Psoas muscle (tissue), 8 donors: ENCODE data around the gene MAPKAP1. TPM values are rescaled to one million over a fixed set of nuclear protein-coding genes. Genes with fewer than 3 reads are reported as not detected.

ENCODE experiments used
- ATAC-seq, 4 donors: fragments of 200-7000 bp; cut with Tn5 transposase; one replicate each; pipeline ENCODE4 v1.9.1; 2020; ENCODE audit warnings: moderate library complexity in 3 of 4, mild to moderate bottlenecking in 2 of 4
- DNase-seq, 2 donors: peaks; one replicate each; pipeline ENCODE4 v3.0.0-alpha.2; 2020
- H3K27ac ChIP-seq: fragments of 200-600 bp; one replicate; pipeline ENCODE4 v1.8.0; 2022
- H3K27me3 ChIP-seq, 3 donors: fragments of 200-600 bp in 1 of 3; one replicate each; pipeline versions ENCODE4 v1.6.1 to v1.8.0; 2013 to 2022; ENCODE audit warnings: low read length in 2 of 3, mild to moderate bottlenecking in 2 of 3, moderate library complexity in 1 of 3; ENCODE audit not compliant: insufficient read depth in 3 of 3
- H3K36me3 ChIP-seq, 2 donors: fragments of 200-600 bp in 1 of 2; one replicate each; pipeline versions ENCODE4 v1.6.1 to v1.8.0; 2013 to 2022; ENCODE audit warnings: low read depth in 1 of 2, mild to moderate bottlenecking in 1 of 2, moderate library complexity in 1 of 2; ENCODE audit not compliant: insufficient read depth in 1 of 2
- H3K4me1 ChIP-seq: fragments of 200-600 bp; one replicate; pipeline ENCODE4 v1.8.0; 2022
- H3K4me3 ChIP-seq: fragments of 200-600 bp; one replicate; pipeline ENCODE4 v1.8.0; 2022; ENCODE audit warnings: mild to moderate bottlenecking
- H3K9me3 ChIP-seq: fragments of 200-600 bp; one replicate; pipeline ENCODE4 v1.8.0; 2022
- CTCF ChIP-seq: fragments of 200-600 bp; IDR thresholded peaks from one replicate; pipeline ENCODE4 v1.8.0; 2022; ENCODE audit warnings: antibody characterized with exemption
- WGBS, 3 donors: extraction: QIAGEN DNeasy Blood & Tissue Kit; methylation state at CpG; one replicate each; pipeline versions ENCODE4 v1.1.6 to v1.1.7; 2013; 5-methylcytosine and 5-hydroxymethylcytosine counted together
- intact Hi-C, 2 donors: fragments of 100-400 bp; cut with DNase I; formaldehyde crosslinking; loops; one replicate each; pipeline versions ENCODE4 v1.11.0 to v1.14.2; 2022
- polyA plus RNA-seq, 3 donors: library from polyadenylated mRNA; stranded (reverse); fragments of 200-250 nt; gene quantifications; one replicate each; pipeline ENCODE4 v1.2.3, GENCODE V29; 2013
- total RNA-seq, 4 donors: library from RNA; stranded (reverse); fragmentation: NEBNext Ultra II Directional in 2 of 4; extraction: Animal tissue kit (Norgen Biotek cat#: 25700) in 2 of 4; gene quantifications; one replicate each; pipeline versions ENCODE4 v1.2.1 to v1.2.4, GENCODE V29; 2021 to 2023
- donor health status: healthy with polysubstance abuse.
- donor health status: DM: no; HTN: no; CAD: no; lungs with moderate emphysema.
- donor health status: Bipolar disorder and iron deficiency.
- donor health status: healthy.
- donor health status: DM: yes; HTN: yes; CAD: no.
- donor health status: DM: no; HTN: no; CAD: no.
- donor health status: DM: no; HTN: no; CAD: no.
- donor health status: DM: yes; HTN: yes; CAD: no.

Gene MAPKAP1
- total and polyA plus RNA-seq, 7 donors: 64.2 to 124 (median 90.4) TPM

- ATAC-seq: no peak
- no peak overlapping the region for H3K27ac ChIP-seq
- H3K9me3 ChIP-seq: no peaks in the 10 kb centered on the region
- H3K4me1 ChIP-seq: no peaks in the 10 kb centered on the region
- TF ChIP-seq CTCF: no peak
- DNase-seq: no peak
- no peaks in the 10 kb centered on the region for H3K27me3 ChIP-seq
- no peaks in the 10 kb centered on the region for H3K36me3 ChIP-seq
- H3K4me3 ChIP-seq: no peak overlapping the region
- 82 to 91% (median 85%) methylated on average over 2 of the region's 2 CpGs for WGBS, 3 donors
- intact Hi-C loops: no loop called here
Observed at GRCh38 chr9:125730168-125730567, 23.2 kb upstream of the MAPKAP1 start.

- H3K27ac ChIP-seq: no peak overlapping the region
Observed at GRCh38 chr9:125726456-125727132, 19.6 kb upstream of the MAPKAP1 start.

GRCh38 chr9:125707472-125707804 is 430 bp upstream of the MAPKAP1 start:
- Histone ChIP-seq H3K4me1 (peaks cover 21% of the 10 kb centered on the region), H3K4me3 (peak overlapping the region; percentile 93), H3K36me3 (no peaks in the 10 kb centered on the region), H3K27me3 (no peaks in the 10 kb centered on the region), H3K27ac (peak overlapping the region; percentile 84), H3K9me3 (no peaks in the 10 kb centered on the region)
- intact Hi-C loops: loop anchor here (2.0 to 5.0 kb wide), 2 partner anchors 35 to 39 kb away; partner anchors contain the start of gene PBX3 (in 1 of the 2)
- 26 to 31% (median 30%) methylated on average over 4 of the region's 4 CpGs for WGBS, 3 donors
- ATAC-seq: no peak
- no peak for TF ChIP-seq CTCF
- DNase-seq: no peak

More at GRCh38 chr9:125726456-125727132, 19.6 kb upstream of the MAPKAP1 start:
- Histone ChIP-seq H3K9me3 (no peaks in the 10 kb centered on the region), H3K27me3 (no peaks in the 10 kb centered on the region), H3K36me3 (no peaks in the 10 kb centered on the region), H3K4me3 (no peak overlapping the region), H3K4me1 (no peaks in the 10 kb centered on the region)
- DNase-seq: no peak
- 69 to 80% (median 77%) methylated on average over 13 of the region's 13 CpGs for WGBS, 3 donors
- intact Hi-C loops: no loop called here
- ATAC-seq: no peak
- TF ChIP-seq CTCF: no peak

- TF ChIP-seq CTCF: no peak
- WGBS, 3 donors: 80 to 89% (median 82%) methylated on average over 4 of the region's 4 CpGs
- Histone ChIP-seq H3K27ac (no peak overlapping the region), H3K36me3 (no peaks in the 10 kb centered on the region), H3K4me1 (peaks cover 26% of the 10 kb centered on the region), H3K4me3 (peak overlapping the region; percentile 93), H3K27me3 (no peaks in the 10 kb centered on the region), H3K9me3 (no peaks in the 10 kb centered on the region)
- DNase-seq: no peak
- ATAC-seq: no peak
- intact Hi-C loops: loop anchor here (2.0 to 5.0 kb wide), 2 partner anchors 36 to 41 kb away; partner anchors contain the start of gene PBX3 (in 1 of the 2)
Observed at GRCh38 chr9:125705893-125706292, 1.1 kb downstream of the MAPKAP1 start.

GRCh38 chr9:125703662-125704061 is 3.3 kb downstream of the MAPKAP1 start:
- Histone ChIP-seq H3K4me3 (no peak overlapping the region), H3K27me3 (no peaks in the 10 kb centered on the region), H3K27ac (no peak overlapping the region), H3K9me3 (no peaks in the 10 kb centered on the region), H3K36me3 (no peaks in the 10 kb centered on the region), H3K4me1 (peaks cover 29% of the 10 kb centered on the region)
- intact Hi-C loops: no loop called here
- 82 to 89% (median 83%) methylated on average over 4 of the region's 4 CpGs for WGBS, 3 donors
- ATAC-seq: no peak
- TF ChIP-seq CTCF: no peak
- DNase-seq: no peak
